ENCODE measurements around the gene RSAD1. TPM values are rescaled to one million over a fixed set of nuclear protein-coding genes. Genes with fewer than 3 reads are reported as not detected.

RSAD1 gene
- total and polyA plus RNA-seq, 10 of the 15 experiments (the other 5 are each of a cell fraction or from before 2014, with no cell fraction given), result 2.5 to 28.1 (median 22.6) TPM

DNA sequence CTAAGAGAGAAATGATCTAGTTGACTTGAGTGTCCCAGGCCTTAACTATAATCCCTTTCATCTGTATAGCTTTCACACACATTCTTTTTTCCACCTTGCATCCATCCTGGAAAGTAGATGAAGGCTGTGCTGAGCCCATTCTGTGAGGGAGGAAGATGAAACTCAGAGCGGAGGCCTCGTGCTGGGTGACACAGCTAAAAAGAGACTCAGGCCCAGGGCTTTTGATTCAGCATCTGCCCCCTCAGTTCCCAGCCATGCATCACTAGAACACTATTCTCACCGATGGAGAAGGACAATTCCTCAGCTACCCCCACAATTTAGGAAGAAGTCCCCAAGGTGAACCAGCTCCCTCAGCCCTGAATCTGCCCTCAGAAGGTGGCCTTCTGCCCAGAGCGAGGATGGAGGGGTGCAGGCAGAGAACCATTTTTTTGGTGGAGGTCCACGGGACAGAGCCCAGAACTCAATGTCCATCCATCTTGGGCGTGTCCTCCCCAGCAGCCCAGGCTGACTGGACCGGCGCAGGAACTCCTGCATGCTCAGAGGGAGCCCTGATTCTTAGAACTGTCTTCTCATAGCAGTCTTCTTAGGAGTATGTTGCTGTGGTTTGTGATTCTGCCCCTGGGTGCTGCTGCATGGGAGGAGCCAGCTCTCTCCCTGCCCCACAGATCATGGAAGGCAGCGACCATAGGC lies 23.8 kb downstream of the RSAD1 start:
- Histone ChIP-seq H3K4me3 (no peak overlapping the region), H2AFZ (ENCODE audit: control insufficient read depth, low read depth, low read length) (no peak overlapping the region), H3K4me2 (ENCODE audit: control insufficient read depth, insufficient read depth) (no peak overlapping the region), H4K20me1 (ENCODE audit: control insufficient read depth, insufficient read depth) (no peaks in the 10 kb centered on the region), H3K27ac (ENCODE audit: control insufficient read depth, insufficient read depth) (no peak overlapping the region), H3K9ac (ENCODE audit: control insufficient read depth, insufficient read depth, low read length) (no peak overlapping the region), H3K79me2 (ENCODE audit: control insufficient read depth, insufficient read depth, low read length) (no peaks in the 10 kb centered on the region), H3K4me1 (ENCODE audit: control insufficient read depth, insufficient read depth, low read length) (no peaks in the 10 kb centered on the region), H3K27me3 (replicated peaks in 1 of 2; ENCODE audit: control insufficient read depth in 2 of 2, insufficient read depth in 2 of 2, low read length in 1 of 2) (no peaks in the 10 kb centered on the region), H3K9me3 (replicated peaks; ENCODE audit: control insufficient read depth, insufficient read depth, low read length) (no peaks in the 10 kb centered on the region), H3K36me3 (ENCODE audit: control insufficient read depth in 2 of 2, insufficient read depth in 2 of 2, low read length in 1 of 2) (no peaks in the 10 kb centered on the region)
- SMC1A ChIA-PET (ENCODE audit: uncharacterized antibody, unreplicated experiment), result interaction anchor here (0.9 kb wide), 1 partner anchor 8 kb away, joined by 5 read pairs; no protein-coding TSS in a partner anchor
- POLR2A ChIA-PET, result interaction anchor here (0.6 kb wide), 1 partner anchor 762 kb away, joined by 3 read pairs; no protein-coding TSS in a partner anchor
- BruUV-seq (replicated peaks), result no TSS peak
- intact Hi-C loops (cut with micrococcal nuclease; ENCODE audit: unreplicated experiment) (no loop called here), in situ Hi-C loops (cut with MboI) (no loop called here)
- CTCF ChIA-PET, result interaction anchor here (1.0 to 2.9 kb wide), 7 partner anchors 9 to 140 kb away, joined by 3 to 25 read pairs (median 7); no protein-coding TSS in a partner anchor
- DNase-seq (ENCODE audit: low read depth, low spot score) (no peak), ATAC-seq (no peak), FAIRE-seq (no peak)
- no peak for TF ChIP-seq SIX5 (IDR thresholded peaks at IDR 0.05; ENCODE audit: low read depth, low read length, severe bottlenecking)
- 48% methylated on average over 9 of the region's 9 CpGs for WGBS (ENCODE audit: insufficient coverage, insufficient replicate concordance, low lambda C conversion rate, missing lambda C conversion rate)
- RAD21 ChIA-PET (ENCODE audit: unreplicated experiment), result interaction anchor here (2.3 kb wide), 1 partner anchor 19 kb away, joined by 6 read pairs; no protein-coding TSS in a partner anchor

DNA sequence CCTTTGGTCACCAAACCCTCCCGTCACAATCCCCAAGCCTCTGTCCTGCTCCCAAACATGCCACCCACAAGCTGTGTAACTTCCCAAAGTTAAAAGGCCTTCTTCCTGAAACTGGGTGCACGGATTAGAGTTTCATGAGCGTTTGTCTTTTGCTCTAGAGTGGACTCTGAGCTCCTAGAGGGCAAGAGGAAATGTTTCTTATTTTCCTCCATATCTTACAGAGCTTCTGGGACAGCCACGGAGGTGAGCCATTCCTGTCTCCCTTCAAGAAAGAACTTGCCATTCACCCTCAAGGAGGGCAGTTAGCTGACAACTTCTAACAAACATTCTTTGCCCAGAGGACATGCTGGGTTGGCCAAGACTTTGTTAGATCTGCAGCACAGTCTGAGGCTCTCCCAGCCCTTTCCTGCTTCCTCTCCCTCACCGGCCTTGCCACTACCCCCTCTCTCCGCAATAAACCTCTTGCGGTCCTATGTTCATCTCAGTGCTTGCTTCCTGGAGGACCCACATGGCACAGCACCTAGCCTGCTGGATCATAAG lies 27.0 kb downstream of the RSAD1 start:
- Histone ChIP-seq H3K4me3 (no peak overlapping the region), H3K4me2 (ENCODE audit: control insufficient read depth, insufficient read depth) (no peak overlapping the region), H3K27me3 (replicated peaks in 1 of 2; ENCODE audit: control insufficient read depth in 2 of 2, insufficient read depth in 2 of 2, low read length in 1 of 2) (no peaks in the 10 kb centered on the region), H4K20me1 (ENCODE audit: control insufficient read depth, insufficient read depth) (no peaks in the 10 kb centered on the region), H3K9ac (ENCODE audit: control insufficient read depth, insufficient read depth, low read length) (no peak overlapping the region), H3K79me2 (ENCODE audit: control insufficient read depth, insufficient read depth, low read length) (peaks cover 3% of the 10 kb centered on the region; the same call in 1 of the 2 replicates), H3K36me3 (ENCODE audit: control insufficient read depth in 2 of 2, insufficient read depth in 2 of 2, low read length in 1 of 2) (no peaks in the 10 kb centered on the region), H2AFZ (ENCODE audit: control insufficient read depth, low read depth, low read length) (no peak overlapping the region), H3K9me3 (replicated peaks; ENCODE audit: control insufficient read depth, insufficient read depth, low read length) (no peaks in the 10 kb centered on the region), H3K4me1 (ENCODE audit: control insufficient read depth, insufficient read depth, low read length) (peaks cover 15% of the 10 kb centered on the region), H3K27ac (ENCODE audit: control insufficient read depth, insufficient read depth) (no peak overlapping the region)
- ATAC-seq (no peak), DNase-seq (ENCODE audit: low read depth, low spot score) (no peak), FAIRE-seq (no peak)
- RAD21 ChIA-PET (ENCODE audit: unreplicated experiment), result interaction anchor here (1.8 kb wide), 1 partner anchor 37 kb away, joined by 5 read pairs; no protein-coding TSS in a partner anchor
- intact Hi-C loops (cut with micrococcal nuclease; ENCODE audit: unreplicated experiment) (no loop called here), in situ Hi-C loops (cut with MboI) (no loop called here)
- TF ChIP-seq SIX5 (IDR thresholded peaks at IDR 0.05; ENCODE audit: low read depth, low read length, severe bottlenecking) (no peak), EED (IDR thresholded peaks at IDR 0.05; ENCODE audit: low read depth) (no peak), KAT2A (conservative IDR thresholded peaks at IDR 0.05; ENCODE audit: control insufficient read depth, low read depth, low read length) (no peak), RELA (IDR thresholded peaks at IDR 0.05; ENCODE audit: borderline replicate concordance, partially characterized antibody) (no peak), SMAD1 (IDR thresholded peaks at IDR 0.05; ENCODE audit: low read depth, partially characterized antibody) (no peak)
- TF ChIP-seq, protein P1, sequence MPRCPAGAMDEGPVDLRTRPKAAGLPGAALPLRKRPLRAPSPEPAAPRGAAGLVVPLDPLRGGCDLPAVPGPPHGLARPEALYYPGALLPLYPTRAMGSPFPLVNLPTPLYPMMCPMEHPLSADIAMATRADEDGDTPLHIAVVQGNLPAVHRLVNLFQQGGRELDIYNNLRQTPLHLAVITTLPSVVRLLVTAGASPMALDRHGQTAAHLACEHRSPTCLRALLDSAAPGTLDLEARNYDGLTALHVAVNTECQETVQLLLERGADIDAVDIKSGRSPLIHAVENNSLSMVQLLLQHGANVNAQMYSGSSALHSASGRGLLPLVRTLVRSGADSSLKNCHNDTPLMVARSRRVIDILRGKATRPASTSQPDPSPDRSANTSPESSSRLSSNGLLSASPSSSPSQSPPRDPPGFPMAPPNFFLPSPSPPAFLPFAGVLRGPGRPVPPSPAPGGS (IDR thresholded peaks at IDR 0.05; ENCODE audit: borderline replicate concordance, insufficient read depth, low read depth, low read length, poor library complexity, severe bottlenecking), result no peak
- POLR2A ChIA-PET, result no interaction called here
- SMC1A ChIA-PET (ENCODE audit: uncharacterized antibody, unreplicated experiment), result interaction anchor here (1.5 to 1.9 kb wide), 2 partner anchors 12 to 36 kb away, joined by 3 to 4 read pairs; no protein-coding TSS in a partner anchor
- no TSS peak for BruUV-seq (replicated peaks)
- WGBS (ENCODE audit: insufficient coverage, insufficient replicate concordance, low lambda C conversion rate, missing lambda C conversion rate), result 41% methylated on average over 7 of the region's 7 CpGs
- CTCF ChIA-PET, result interaction anchor here (0.8 to 1.2 kb wide), 4 partner anchors 19 to 27 kb away, joined by 3 to 5 read pairs (median 4); no protein-coding TSS in a partner anchor

Measured in GM12878 (cell line).